HG03060 (cell line): Measurements from ENCODE around the gene ACHE.
"Not testable (repeated sequence)": the region's sequence is repeated elsewhere in the genome, so short reads cannot be mapped to it uniquely, and the experiment has no call there.

ENCODE experiments used
- ATAC-seq: cut with Tn5 transposase; IDR thresholded peaks from one replicate; pipeline ENCODE4 v1.9.1; 2021; ENCODE audit warnings: low read depth, moderate number of reproducible peaks; ENCODE audit not compliant: unreplicated experiment

ACHE gene

GRCh38 chr7:100865938-100866728 is 29.6 kb downstream of the ACHE start:
- ATAC-seq, result no peak

- ATAC-seq, result no peak
These were observed 30.2 kb downstream of the ACHE start for GRCh38 chr7:100865372-100865911.

- ATAC-seq, result no peak
These were observed 31.3 kb downstream of the ACHE start for GRCh38 chr7:100864263-100864845.

DNA sequence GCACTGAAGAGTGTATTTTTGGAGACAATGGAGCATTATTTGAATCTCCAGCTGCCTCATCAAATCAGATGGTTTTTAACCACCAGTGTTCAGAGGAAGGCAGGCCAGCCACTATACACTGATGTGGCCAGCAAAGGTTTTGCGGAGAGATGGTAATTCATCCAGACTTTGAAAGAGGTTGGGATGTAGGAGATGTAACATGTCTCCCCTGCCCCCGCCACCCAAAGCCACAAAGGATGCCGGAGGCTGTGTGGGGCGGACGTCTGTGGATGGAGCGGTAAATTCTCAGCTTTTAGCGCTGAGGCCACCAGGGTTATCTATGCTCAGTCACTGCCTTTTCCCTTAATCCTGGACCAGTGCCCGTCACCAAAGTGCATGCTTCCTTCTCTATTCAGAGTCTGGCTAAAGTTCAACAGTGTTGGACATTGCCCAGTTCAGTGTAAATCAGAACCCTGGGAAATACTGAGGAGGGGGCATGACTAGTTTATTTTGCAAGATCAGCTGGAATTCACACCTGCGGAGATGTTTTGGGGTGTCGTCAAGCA is 32.2 kb downstream of the ACHE start:
- no peak for ATAC-seq

- ATAC-seq, result no peak
These were observed 34.1 kb downstream of the ACHE start for GRCh38 chr7:100861616-100861985.

DNA sequence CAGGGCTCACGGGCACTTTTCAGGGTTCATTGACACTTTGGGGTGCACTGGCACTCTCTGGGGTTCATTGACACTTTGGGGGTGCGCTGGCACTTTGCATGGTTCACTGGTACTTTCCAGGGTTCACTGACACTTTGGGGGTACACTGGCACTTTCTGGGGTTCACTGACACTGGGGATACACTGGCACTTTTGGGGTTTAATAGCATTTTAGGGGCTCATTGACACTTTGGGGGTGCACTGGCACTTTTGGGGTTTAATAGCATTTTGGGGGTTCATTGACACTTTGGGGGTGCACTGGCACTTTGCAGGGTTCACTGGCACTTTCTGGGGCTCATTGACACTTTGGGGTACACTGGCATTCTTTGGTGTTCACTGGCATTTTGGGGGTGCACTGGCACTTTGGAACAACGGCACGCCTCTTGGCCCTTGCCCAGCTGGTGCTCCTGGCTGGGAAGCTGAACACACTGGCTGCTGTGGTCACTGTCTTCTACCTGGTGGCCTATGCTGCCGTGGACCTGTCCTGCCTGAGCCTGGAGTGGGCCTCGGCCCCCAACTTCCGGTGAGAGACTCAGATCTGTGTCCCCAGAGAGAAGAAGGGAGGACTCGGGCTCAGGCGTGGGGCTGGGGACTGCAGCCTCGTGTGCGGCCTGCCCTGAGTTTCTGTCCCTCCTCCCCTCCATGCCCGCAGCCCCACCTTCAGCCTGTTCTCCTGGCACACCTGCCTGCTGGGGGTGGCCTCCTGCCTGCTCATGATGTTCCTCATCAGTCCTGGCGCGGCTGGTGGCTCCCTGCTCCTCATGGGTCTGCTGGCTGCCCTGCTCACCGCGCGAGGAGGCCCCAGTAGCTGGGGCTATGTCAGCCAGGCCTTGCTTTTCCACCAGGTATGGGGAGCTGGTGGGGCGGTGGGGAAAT is 34.7 kb downstream of the ACHE start:
- ATAC-seq, result no peak

DNA sequence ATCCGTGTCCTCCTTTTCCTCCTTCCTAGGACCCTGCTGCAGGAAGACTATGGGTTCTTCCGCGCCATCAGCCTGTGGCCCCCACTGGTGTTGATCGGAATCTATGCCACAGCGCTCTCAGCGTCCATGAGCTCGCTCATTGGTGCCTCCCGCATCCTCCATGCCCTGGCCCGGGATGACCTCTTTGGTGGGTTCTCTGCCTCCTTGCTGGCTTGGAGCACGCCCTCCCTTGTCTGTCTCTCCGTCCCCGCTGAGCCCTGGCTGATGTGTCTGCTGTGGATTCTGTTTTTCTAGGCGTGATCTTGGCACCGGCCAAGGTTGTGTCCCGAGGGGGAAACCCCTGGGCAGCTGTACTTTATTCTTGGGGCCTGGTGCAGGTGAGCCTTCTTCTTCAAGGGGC is 35.8 kb downstream of the ACHE start:
- no peak for ATAC-seq

DNA sequence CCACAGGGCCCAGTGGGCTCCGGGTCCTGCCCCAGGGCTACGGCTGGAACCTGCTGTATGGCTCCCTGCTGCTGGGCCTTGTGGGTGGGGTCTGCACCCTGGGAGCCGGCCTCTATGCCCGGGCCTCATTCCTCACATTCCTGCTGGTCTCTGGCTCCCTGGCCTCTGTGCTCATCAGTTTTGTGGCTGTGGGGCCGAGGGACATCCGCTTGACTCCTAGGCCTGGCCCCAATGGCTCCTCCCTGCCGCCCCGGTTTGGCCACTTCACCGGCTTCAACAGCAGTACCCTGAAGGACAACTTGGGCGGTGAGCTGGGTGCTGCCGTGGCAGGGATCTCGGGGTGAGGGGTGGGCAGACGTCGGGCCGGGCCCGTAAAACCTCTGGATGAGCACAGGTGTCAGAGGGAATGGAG is 38.8 kb downstream of the ACHE start:
- ATAC-seq, result no peak

- no peak for ATAC-seq
These were observed 40.2 kb downstream of the ACHE start for GRCh38 chr7:100855515-100855914.

GRCh38 chr7:100854899-100855298 is 40.8 kb downstream of the ACHE start:
- ATAC-seq, result not testable (repeated sequence)

DNA sequence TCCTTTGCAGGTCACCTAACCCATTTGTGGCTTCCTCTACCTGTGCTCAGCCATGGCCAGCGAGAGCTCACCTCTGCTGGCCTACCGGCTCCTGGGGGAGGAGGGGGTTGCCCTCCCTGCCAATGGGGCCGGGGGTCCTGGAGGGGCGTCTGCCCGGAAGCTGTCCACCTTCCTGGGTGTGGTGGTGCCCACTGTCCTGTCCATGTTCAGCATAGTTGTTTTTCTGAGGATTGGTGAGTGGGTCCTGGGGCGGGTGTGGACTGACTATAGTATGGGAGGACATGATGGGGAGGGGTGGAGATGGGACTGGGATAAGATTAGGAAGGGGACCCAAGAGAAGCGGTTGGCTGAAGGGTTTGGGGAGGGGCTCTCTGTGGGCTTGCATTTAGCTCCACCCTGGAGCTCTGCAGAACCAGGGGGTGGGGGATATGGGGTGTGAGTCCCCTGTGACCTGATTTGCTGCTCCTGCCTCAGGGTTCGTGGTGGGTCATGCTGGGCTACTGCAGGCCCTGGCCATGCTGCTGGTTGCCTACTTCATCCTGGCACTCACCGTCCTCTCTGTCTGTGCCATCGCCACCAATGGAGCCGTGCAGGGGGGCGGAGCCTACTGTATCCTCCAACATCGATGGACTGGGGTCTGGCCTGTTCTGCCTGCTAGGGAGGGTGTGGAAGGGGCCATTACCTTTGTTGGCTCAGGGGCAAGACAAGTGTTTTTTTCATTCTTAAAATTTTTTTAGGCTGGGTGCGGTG is 41.4 kb downstream of the ACHE start:
- no peak for ATAC-seq

- no peak for ATAC-seq
These were observed 43.4 kb downstream of the ACHE start, which contains the start of gene SLC12A9 for GRCh38 chr7:100852048-100852872. Gene SLC12A9 (plus strand): TSS chr7:100852713. CDS start chr7:100854198, 1,485 bp downstream.

DNA sequence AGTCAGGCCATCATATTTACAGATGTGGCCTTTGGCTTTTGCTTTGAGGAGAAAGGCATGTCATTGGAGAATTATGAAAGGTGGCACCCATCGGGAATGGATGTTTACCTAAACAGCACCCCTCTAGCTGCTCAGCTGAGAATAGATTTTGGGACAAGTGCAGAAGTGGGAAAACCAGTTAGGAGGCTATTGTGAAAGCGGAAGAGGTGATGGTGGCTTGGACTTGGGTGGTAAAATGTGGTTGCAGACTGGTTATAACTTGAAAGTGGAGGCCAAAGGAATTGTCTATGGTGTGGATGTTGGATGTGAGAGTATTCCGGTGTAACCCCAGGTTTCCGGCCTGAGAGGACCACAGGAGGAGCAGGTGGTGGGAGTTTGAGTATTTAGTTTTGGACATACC is 48.3 kb downstream of the ACHE start:
- ATAC-seq, result no peak

DNA sequence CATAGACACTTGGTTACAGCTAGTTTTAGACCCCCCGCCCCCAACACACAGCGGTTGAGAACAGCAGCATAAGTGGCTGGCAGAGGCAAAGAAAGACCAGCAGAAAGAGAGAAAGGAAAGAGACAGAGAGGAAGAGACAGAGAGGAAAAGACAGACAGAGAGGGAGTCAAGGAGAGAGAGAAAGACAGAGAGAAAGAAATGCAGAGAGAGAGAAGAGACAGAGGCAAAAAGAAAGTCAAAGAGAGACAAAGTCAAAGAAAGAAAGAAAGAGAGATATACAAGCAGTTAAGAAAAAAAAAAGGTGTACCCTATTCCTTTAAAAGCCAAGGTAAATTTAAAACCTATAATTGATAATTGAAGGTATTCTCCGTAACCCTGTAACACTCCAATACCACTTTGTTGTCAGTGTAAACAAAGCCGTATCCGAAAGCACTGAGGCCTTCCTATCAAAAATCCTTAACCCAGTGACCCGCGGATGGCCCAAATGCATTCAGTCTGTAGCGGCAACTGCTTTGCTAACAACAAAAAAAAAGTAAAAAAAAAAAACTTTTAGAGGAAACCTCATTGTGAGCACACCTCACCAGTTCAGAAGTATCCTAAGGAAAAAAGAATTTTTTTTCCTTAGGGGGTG is 55.1 kb downstream of the ACHE start:
- no peak for ATAC-seq
